Right cardiac atrium (tissue), 5 donors: ENCODE measurements around the gene RSPRY1. TPM values are rescaled to one million over a fixed set of nuclear protein-coding genes. Genes with fewer than 3 reads are reported as not detected.

Experiments used
- ATAC-seq, 2 donors: fragments of 200-7000 bp; cut with Tn5 transposase; one replicate each; pipeline versions ENCODE4 v1.8.0 to v1.9.1; 2020; ENCODE audit warnings: moderate library complexity in 2 of 2, mild to moderate bottlenecking in 1 of 2
- DNase-seq, 3 donors: peaks; one replicate each; pipeline ENCODE4 v3.0.0-alpha.2; 2020
- H3K27ac ChIP-seq: one replicate; pipeline ENCODE4 v1.5.1; 2013; ENCODE audit warnings: mild to moderate bottlenecking, low read length, control low read depth, moderate library complexity
- H3K27me3 ChIP-seq: one replicate; pipeline ENCODE4 v1.6.1; 2013; ENCODE audit not compliant: control insufficient read depth, insufficient read depth
- H3K4me1 ChIP-seq: one replicate; pipeline ENCODE4 v1.6.1; 2013; ENCODE audit warnings: low read length; ENCODE audit not compliant: control insufficient read depth, insufficient read depth
- H3K4me3 ChIP-seq: one replicate; pipeline ENCODE4 v1.5.1; 2013; ENCODE audit warnings: low read length, control low read depth
- H3K9me3 ChIP-seq: one replicate; pipeline ENCODE4 v1.6.1; 2013; ENCODE audit warnings: low read length; ENCODE audit not compliant: control insufficient read depth
- WGBS: extraction: QIAGEN DNeasy Blood & Tissue Kit; methylation state at CpG from one replicate; pipeline ENCODE4 v1.1.7; 2013; 5-methylcytosine and 5-hydroxymethylcytosine counted together
- intact Hi-C, 4 donors: fragments of 100-400 bp; cut with DNase I; formaldehyde crosslinking; loops; one replicate each; pipeline versions ENCODE4 v1.11.0 to v1.14.0; 2022 to 2023
- polyA plus RNA-seq: library from polyadenylated mRNA; stranded (reverse); fragments of 200-250 nt; gene quantifications from one replicate; pipeline ENCODE4 v1.2.3, GENCODE V29; 2013
- total RNA-seq, 4 donors: library from RNA; stranded (reverse); fragmentation: NEBNext Ultra II Directional; extraction: Animal tissue kit (Norgen Biotek cat#: 25700); gene quantifications; one replicate each; pipeline ENCODE4 v1.2.1, GENCODE V29; 2021
- donor health status: healthy with polysubstance abuse.
- donor health status: DM: no; HTN: yes; CAD: no.
- donor health status: DM: no; HTN: no; CAD: no.
- donor health status: DM: no; HTN: yes; CAD: no; lungs with severe emphysema.
- donor health status: DM: yes; HTN: yes; CAD: no.

The RSPRY1 gene
- total and polyA plus RNA-seq, 5 donors: 7.3 to 21.1 (median 15.5) TPM

- Histone ChIP-seq H3K4me1 (no peaks in the 10 kb centered on the region), H3K27ac (no peak overlapping the region), H3K9me3 (no peaks in the 10 kb centered on the region), H3K27me3 (no peaks in the 10 kb centered on the region), H3K4me3 (no peak overlapping the region)
- no peak for DNase-seq
- no peak for ATAC-seq
- WGBS: 84% methylated on average over 6 of the region's 6 CpGs
- intact Hi-C loops: loop anchor here in 1 of 4 donors (10.0 kb wide), 1 partner anchor 59 kb away; the partner anchor contains the start of gene CPNE2
Observed at GRCh38 chr16:57153841-57154240, 32.3 kb upstream of the RSPRY1 start.

DNA sequence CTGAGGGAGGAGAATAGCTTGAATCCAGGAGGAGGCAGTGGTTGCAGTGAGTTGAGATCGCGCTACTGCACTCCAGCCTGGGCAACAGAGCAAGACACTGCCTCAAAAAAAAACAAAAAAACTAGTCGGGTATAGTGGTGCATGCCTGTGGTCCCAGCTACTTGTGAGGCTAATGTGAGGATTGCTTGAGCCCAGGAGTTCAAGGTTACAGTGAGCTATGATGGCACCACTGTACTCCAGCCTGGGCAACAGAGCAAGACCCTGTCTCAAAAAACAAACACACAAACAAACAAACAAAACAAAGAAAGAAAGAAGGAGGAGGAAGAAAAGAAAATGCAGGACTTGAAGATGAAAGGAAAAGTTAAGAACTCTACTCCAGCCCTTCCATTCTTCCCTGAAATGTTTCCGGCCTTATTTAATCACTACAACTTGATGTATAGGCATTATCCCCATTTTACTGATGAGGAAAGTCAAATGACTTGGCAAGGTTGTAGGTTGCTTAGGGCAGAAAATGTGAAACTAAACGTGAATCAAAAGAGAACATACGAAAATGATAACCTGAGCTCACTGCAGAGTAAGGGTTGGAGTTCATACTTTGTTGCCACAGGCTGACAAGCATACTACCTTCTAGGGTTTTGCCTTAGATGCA is 30.3 kb upstream of the RSPRY1 start:
- ATAC-seq (no peak), DNase-seq (no peak)
- WGBS: 84% methylated on average over 6 of the region's 6 CpGs
- Histone ChIP-seq H3K4me1 (no peaks in the 10 kb centered on the region), H3K27me3 (no peaks in the 10 kb centered on the region), H3K27ac (no peak overlapping the region), H3K4me3 (no peak overlapping the region), H3K9me3 (no peaks in the 10 kb centered on the region)
- intact Hi-C loops: loop anchor here in 1 of 4 donors (10.0 kb wide), 1 partner anchor 61 kb away; the partner anchor contains the start of gene CPNE2

DNA sequence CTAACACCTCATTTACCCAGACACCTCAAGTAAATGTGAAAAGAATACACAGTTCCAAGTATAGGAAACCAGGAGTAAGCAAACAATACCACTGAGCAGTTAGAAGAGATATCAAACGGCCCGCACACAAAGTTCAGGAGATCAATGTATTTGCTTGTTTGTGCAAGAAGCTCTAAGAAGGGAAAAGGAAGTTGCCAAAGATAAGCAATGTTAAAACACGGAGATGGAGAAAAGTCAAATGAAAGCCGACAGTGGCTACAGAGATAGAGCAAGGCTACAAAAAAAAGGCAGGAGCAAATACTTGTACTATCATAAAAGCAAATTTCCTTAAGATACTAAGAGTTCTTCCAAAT is 29.8 kb upstream of the RSPRY1 start:
- DNase-seq (no peak), ATAC-seq (peak in 1 of 2 donors; percentile 59)
- Histone ChIP-seq H3K27ac (no peak overlapping the region), H3K27me3 (no peaks in the 10 kb centered on the region), H3K4me3 (no peak overlapping the region), H3K9me3 (no peaks in the 10 kb centered on the region), H3K4me1 (no peaks in the 10 kb centered on the region)
- intact Hi-C loops: loop anchor here in 1 of 4 donors (10.0 kb wide), 1 partner anchor 62 kb away; the partner anchor contains the start of gene CPNE2
- 58% methylated on average over 4 of the region's 4 CpGs for WGBS

GRCh38 chr16:57157533-57157932 is 28.6 kb upstream of the RSPRY1 start:
- Histone ChIP-seq H3K27ac (no peak overlapping the region), H3K27me3 (no peaks in the 10 kb centered on the region), H3K4me1 (no peaks in the 10 kb centered on the region), H3K4me3 (no peak overlapping the region), H3K9me3 (no peaks in the 10 kb centered on the region)
- no peak for DNase-seq
- intact Hi-C loops: loop anchor here in 1 of 4 donors (10.0 kb wide), 1 partner anchor 63 kb away; the partner anchor contains the start of gene CPNE2
- no peak for ATAC-seq
- 98% methylated on average over 1 of the region's 1 CpG for WGBS

DNA sequence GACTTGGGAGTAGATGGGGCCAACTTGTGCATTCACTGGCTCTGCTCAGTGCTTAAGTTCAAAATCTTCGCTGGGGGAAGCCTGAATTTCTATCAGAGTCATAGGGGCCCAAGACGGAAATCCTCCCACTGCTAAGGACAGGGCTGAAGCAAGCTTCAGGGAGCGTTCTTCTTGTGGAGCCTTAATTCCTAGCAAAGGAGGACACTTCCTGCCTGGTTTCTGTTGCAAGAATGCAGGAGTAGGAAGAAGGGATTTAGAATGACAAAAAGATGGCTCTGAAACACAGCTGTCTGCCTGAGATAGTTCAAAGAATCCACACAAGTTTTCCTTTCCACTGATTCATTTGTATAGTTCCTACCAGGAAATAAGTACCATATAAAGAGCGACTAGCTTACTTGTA is 26.7 kb upstream of the RSPRY1 start:
- Histone ChIP-seq H3K27ac (no peak overlapping the region), H3K27me3 (no peaks in the 10 kb centered on the region), H3K4me3 (no peak overlapping the region), H3K9me3 (no peaks in the 10 kb centered on the region), H3K4me1 (no peaks in the 10 kb centered on the region)
- WGBS: 71% methylated on average over 4 of the region's 4 CpGs
- no peak for ATAC-seq
- no peak for DNase-seq
- intact Hi-C loops: loop anchor here in 1 of 4 donors (10.0 kb wide), 1 partner anchor 65 kb away; the partner anchor contains the start of gene CPNE2

GRCh38 chr16:57163842-57164241 is 22.3 kb upstream of the RSPRY1 start:
- intact Hi-C loops: no loop called here

GRCh38 chr16:57165483-57165882 is 20.6 kb upstream of the RSPRY1 start:
- H3K4me1 ChIP-seq: peaks cover 8% of the 10 kb centered on the region
- WGBS: 89% methylated on average over 5 of the region's 5 CpGs
- intact Hi-C loops: loop anchor here in 3 of 4 donors (5.0 kb wide), 2 partner anchors 73 to 83 kb away; partner anchors contain the start of gene CPNE2 (in 1 of the 3)
- H3K27me3 ChIP-seq: no peaks in the 10 kb centered on the region
- no peak overlapping the region for H3K27ac ChIP-seq
- H3K9me3 ChIP-seq: no peaks in the 10 kb centered on the region
- ATAC-seq: no peak
- H3K4me3 ChIP-seq: no peak overlapping the region
- DNase-seq: no peak

More at GRCh38 chr16:57163842-57164241, 22.3 kb upstream of the RSPRY1 start:
- no peak for DNase-seq
- 67% methylated on average over 1 of the region's 1 CpG for WGBS
- Histone ChIP-seq H3K4me1 (peaks cover 8% of the 10 kb centered on the region), H3K27me3 (no peaks in the 10 kb centered on the region), H3K9me3 (no peaks in the 10 kb centered on the region), H3K4me3 (no peak overlapping the region), H3K27ac (no peak overlapping the region)
- ATAC-seq: no peak

- WGBS: 92% methylated on average over 3 of the region's 3 CpGs
- H3K27ac ChIP-seq: no peak overlapping the region
- ATAC-seq (no peak), DNase-seq (no peak)
- peaks cover 8% of the 10 kb centered on the region for H3K4me1 ChIP-seq
- H3K4me3 ChIP-seq: no peak overlapping the region
- H3K9me3 ChIP-seq: no peaks in the 10 kb centered on the region
- intact Hi-C loops: loop anchor here in 3 of 4 donors (5.0 kb wide), 2 partner anchors 74 to 84 kb away; partner anchors contain the start of gene CPNE2 (in 1 of the 3)
- H3K27me3 ChIP-seq: no peaks in the 10 kb centered on the region
Observed at GRCh38 chr16:57165938-57166337, 20.2 kb upstream of the RSPRY1 start.

DNA sequence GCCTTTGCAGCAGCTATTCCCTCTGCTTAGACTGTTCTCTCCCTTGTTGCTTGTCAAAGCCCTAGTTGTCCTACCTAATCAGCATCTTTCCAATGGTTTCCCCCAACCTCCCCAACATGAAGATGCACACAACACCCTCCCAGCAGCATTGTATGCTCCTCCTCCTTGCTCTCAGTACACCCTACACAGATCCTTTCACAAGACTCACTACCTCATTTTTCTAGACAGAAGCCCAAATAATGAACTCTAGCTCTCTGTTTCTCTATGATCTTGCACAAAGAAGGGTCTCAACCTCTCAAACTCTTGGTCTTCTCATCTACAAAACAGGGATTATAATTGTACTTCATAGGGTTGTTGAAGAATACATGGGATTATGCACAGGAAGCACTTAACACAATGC is 19.7 kb upstream of the RSPRY1 start:
- no peak for ATAC-seq

DNA sequence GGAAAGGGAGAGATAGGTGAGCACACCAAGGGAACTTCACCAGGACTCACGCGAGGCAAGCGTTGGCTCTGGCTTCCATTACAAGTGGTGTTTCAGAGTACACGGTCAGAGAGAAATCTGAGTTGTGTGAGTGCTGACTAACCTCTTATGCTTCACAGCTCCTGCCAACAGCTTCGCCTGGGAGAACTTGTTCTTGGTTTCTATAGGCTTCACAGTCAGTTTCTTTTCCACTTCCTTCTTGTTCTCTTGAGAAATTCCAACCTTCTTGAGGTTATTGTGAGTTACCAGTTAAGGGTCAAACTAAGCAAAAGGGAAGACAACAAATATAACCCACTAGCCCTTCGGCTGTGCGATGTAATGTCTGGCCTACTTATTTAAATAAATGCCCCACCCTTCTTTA is 19.2 kb upstream of the RSPRY1 start:
- DNase-seq (peak in 1 of 3 donors; percentile 55), ATAC-seq (peak; percentile 71 to 88)
- Histone ChIP-seq H3K4me1 (peaks cover 8% of the 10 kb centered on the region), H3K9me3 (no peaks in the 10 kb centered on the region), H3K27me3 (no peaks in the 10 kb centered on the region), H3K27ac (no peak overlapping the region), H3K4me3 (no peak overlapping the region)
- WGBS: 51% methylated on average over 7 of the region's 7 CpGs
- intact Hi-C loops: loop anchor here in 3 of 4 donors (5.0 kb wide), 2 partner anchors 75 to 85 kb away; partner anchors contain the start of gene CPNE2 (in 1 of the 3)

More for the DNA sequence above, 19.7 kb upstream of the RSPRY1 start:
- DNase-seq: no peak
- intact Hi-C loops: loop anchor here in 3 of 4 donors (5.0 kb wide), 2 partner anchors 74 to 84 kb away; partner anchors contain the start of gene CPNE2 (in 1 of the 3)
- no peaks in the 10 kb centered on the region for H3K27me3 ChIP-seq
- peaks cover 8% of the 10 kb centered on the region for H3K4me1 ChIP-seq
- no peaks in the 10 kb centered on the region for H3K9me3 ChIP-seq
- H3K4me3 ChIP-seq: no peak overlapping the region
- no peak overlapping the region for H3K27ac ChIP-seq

DNA sequence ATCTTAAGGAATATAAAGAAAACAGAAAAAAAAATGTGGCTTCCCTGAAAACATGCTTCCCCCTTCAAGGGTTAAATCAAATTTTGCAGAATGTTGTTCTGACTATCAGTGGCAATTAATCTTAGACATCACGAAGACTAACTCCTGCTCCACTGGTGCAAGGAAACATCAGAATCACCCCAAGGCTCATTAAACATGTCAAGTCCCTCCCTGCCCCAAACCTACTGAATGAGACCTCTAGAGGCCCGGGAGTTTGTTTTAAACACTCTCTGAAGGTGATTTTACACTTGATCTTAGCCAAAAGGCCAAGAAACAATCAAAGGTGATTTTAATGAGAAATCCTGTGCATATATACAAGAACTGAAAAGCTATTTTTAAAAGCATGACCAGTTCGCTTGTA is 18.6 kb upstream of the RSPRY1 start:
- Histone ChIP-seq H3K27me3 (no peaks in the 10 kb centered on the region), H3K4me3 (no peak overlapping the region), H3K9me3 (no peaks in the 10 kb centered on the region), H3K4me1 (peaks cover 8% of the 10 kb centered on the region), H3K27ac (no peak overlapping the region)
- DNase-seq: no peak
- WGBS: 46% methylated on average over 3 of the region's 3 CpGs
- intact Hi-C loops: loop anchor here in 3 of 4 donors (5.0 kb wide), 2 partner anchors 75 to 85 kb away; partner anchors contain the start of gene CPNE2 (in 1 of the 3)
- ATAC-seq: no peak
